Uterus (tissue), 2 donors: ENCODE measurements around the gene SELENOK.

Experiments used
- POLR2A ChIP-seq, 2 donors: fragments of 450-650 bp; IDR thresholded peaks; one replicate each; pipeline ENCODE4 v1.6.1; 2016; ENCODE audit warnings: antibody characterized with exemption in 2 of 2, mild to moderate bottlenecking in 1 of 2, moderate library complexity in 1 of 2
- TF ChIP-seq, protein P1 (sequence below), 4 experiments: fragments of 200-600 bp in 2 of 4; fragments of 450-650 bp in 2 of 4; sonication (generic) in 2 of 4; IDR thresholded peaks; one replicate each; pipeline ENCODE4 v1.5.1; 2016 to 2019; ENCODE audit warnings: antibody characterized with exemption in 4 of 4, mild to moderate bottlenecking in 2 of 4, moderate library complexity in 1 of 4

DNA sequence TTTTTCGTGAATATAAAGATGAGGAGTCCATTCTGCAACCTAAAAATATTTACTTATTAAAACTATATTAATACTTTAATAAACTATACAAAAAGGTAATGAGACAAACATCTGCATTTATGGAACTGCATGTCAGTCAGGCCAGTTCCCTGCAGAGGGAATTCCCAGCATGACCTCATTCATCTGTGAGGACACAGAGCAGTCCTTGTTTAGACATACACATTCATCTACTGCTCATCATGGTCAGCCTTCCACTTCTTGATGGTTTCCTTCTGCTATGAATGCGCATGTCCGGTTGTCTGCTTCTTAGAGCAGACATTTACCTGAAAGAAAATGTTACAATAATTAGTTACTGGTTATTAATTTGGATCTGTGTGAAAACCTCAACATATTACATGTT lies 6.4 kb downstream of the SELENOK start:
- TF ChIP-seq, protein P1, sequence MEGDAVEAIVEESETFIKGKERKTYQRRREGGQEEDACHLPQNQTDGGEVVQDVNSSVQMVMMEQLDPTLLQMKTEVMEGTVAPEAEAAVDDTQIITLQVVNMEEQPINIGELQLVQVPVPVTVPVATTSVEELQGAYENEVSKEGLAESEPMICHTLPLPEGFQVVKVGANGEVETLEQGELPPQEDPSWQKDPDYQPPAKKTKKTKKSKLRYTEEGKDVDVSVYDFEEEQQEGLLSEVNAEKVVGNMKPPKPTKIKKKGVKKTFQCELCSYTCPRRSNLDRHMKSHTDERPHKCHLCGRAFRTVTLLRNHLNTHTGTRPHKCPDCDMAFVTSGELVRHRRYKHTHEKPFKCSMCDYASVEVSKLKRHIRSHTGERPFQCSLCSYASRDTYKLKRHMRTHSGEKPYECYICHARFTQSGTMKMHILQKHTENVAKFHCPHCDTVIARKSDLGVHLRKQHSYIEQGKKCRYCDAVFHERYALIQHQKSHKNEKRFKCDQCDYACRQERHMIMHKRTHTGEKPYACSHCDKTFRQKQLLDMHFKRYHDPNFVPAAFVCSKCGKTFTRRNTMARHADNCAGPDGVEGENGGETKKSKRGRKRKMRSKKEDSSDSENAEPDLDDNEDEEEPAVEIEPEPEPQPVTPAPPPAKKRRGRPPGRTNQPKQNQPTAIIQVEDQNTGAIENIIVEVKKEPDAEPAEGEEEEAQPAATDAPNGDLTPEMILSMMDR (IDR thresholded peaks at IDR 0.05): no peak
- TF ChIP-seq POLR2A (IDR thresholded peaks at IDR 0.05): no peak
